Rectal smooth muscle tissue (tissue), 1 donor: Measurements from ENCODE around the gene CHST15.
A peak's percentile ranks its signal among the peaks of the same experiment; 100 is the strongest.

Source experiments
- H3K27ac ChIP-seq: one replicate; pipeline ENCODE4 v1.7.0; 2013; ENCODE audit warnings: low read depth, low read length, inconsistent platforms
- H3K27me3 ChIP-seq: one replicate; pipeline ENCODE4 v1.7.0; 2013; ENCODE audit warnings: low read length; ENCODE audit not compliant: control insufficient read depth, insufficient read depth
- H3K36me3 ChIP-seq: one replicate; pipeline ENCODE4 v1.7.0; 2013; ENCODE audit warnings: low read length; ENCODE audit not compliant: control insufficient read depth, insufficient read depth
- H3K4me1 ChIP-seq: one replicate; pipeline ENCODE4 v1.7.0; 2013; ENCODE audit warnings: low read length; ENCODE audit not compliant: control insufficient read depth, insufficient read depth
- H3K4me3 ChIP-seq: one replicate; pipeline ENCODE4 v1.7.0; 2013; ENCODE audit warnings: low read length
- H3K9ac ChIP-seq: one replicate; pipeline ENCODE4 v1.7.0; 2013; ENCODE audit warnings: low read length

The CHST15 gene

DNA sequence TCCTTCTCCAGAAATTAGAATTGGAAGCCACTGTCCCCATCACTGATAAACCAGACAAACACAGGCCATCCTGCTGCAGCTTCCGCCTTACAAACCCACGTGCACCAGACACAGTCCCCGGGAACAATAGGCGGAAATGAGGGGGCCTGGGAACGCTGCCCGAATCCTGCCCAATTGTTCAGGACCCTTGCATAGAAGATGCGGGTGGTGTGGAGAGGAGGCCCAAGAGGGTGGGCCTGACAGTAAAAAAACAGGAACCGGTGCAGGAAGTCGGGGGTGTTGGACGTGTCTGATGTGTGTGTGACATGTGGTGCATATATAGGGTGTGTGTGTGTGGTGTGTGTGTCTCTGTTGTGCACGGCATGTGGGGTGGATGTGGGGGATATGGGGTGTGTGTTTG is 26.5 kb upstream of the CHST15 start:
- no peak overlapping the region for H3K4me3 ChIP-seq
- H3K27me3 ChIP-seq = no peaks in the 10 kb centered on the region
- no peak overlapping the region for H3K27ac ChIP-seq
- no peaks in the 10 kb centered on the region for H3K36me3 ChIP-seq
- H3K9ac ChIP-seq = no peak overlapping the region
- H3K4me1 ChIP-seq = no peaks in the 10 kb centered on the region

- H3K27ac ChIP-seq = no peak overlapping the region
- no peaks in the 10 kb centered on the region for H3K36me3 ChIP-seq
- H3K9ac ChIP-seq = no peak overlapping the region
- no peak overlapping the region for H3K4me3 ChIP-seq
- H3K4me1 ChIP-seq = no peaks in the 10 kb centered on the region
- no peaks in the 10 kb centered on the region for H3K27me3 ChIP-seq
Measured at GRCh38 chr10:124119216-124119615, 25.8 kb upstream of the CHST15 start.

DNA sequence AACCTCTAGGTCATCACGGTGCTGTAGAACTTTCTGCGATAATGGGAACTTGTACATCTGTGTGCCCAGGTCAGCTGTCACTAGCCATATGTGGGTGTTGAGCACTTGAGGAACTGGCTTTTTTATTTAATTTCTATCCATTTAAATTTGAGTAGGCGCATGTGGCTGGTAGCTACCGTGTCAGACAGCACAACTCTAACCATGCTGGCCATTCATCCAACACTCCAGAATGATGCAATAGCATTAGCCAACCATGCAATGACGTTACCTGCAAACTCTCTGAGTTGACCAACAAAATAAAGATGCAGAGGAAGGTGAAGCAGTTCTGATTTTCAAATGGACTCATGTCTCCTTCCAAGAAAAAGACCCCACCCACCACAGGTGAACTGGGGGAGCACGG is 24.4 kb upstream of the CHST15 start:
- H3K27ac ChIP-seq = no peak overlapping the region
- no peak overlapping the region for H3K9ac ChIP-seq
- H3K36me3 ChIP-seq = no peaks in the 10 kb centered on the region
- H3K4me3 ChIP-seq = no peak overlapping the region
- no peaks in the 10 kb centered on the region for H3K27me3 ChIP-seq
- no peaks in the 10 kb centered on the region for H3K4me1 ChIP-seq

GRCh38 chr10:124117511-124117785 is 24.1 kb upstream of the CHST15 start:
- Histone ChIP-seq H3K36me3 (no peaks in the 10 kb centered on the region), H3K4me1 (no peaks in the 10 kb centered on the region), H3K9ac (no peak overlapping the region), H3K4me3 (no peak overlapping the region), H3K27ac (no peak overlapping the region), H3K27me3 (no peaks in the 10 kb centered on the region)

GRCh38 chr10:124116771-124117510 is 23.5 kb upstream of the CHST15 start:
- no peak overlapping the region for H3K27ac ChIP-seq
- no peaks in the 10 kb centered on the region for H3K4me1 ChIP-seq
- no peaks in the 10 kb centered on the region for H3K36me3 ChIP-seq
- H3K27me3 ChIP-seq = no peaks in the 10 kb centered on the region
- H3K4me3 ChIP-seq = no peak overlapping the region
- no peak overlapping the region for H3K9ac ChIP-seq

DNA sequence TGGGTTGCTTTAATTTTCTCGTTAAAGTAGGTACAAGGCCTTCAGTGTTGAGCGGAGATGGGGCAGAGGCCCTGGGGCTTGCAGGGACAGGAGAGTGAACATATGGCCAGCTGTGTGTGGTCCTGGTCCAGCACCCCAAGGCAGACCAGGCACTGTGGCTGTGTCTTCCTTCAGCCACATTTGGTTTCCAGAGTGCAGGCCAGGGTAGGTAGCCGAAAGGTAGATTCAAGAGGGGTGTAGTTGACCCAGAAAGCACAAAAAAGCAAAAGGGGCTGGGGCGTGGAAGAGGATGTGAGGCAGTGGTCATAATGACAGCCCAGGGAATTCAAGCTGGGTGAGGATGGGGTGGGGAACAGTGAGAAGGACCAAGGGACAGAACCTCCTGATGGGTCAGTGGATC is 21.3 kb upstream of the CHST15 start:
- H3K27me3 ChIP-seq = no peaks in the 10 kb centered on the region
- H3K4me3 ChIP-seq = no peak overlapping the region
- no peak overlapping the region for H3K27ac ChIP-seq
- no peak overlapping the region for H3K9ac ChIP-seq
- H3K4me1 ChIP-seq = no peaks in the 10 kb centered on the region
- no peaks in the 10 kb centered on the region for H3K36me3 ChIP-seq

GRCh38 chr10:124112891-124113580 is 19.6 kb upstream of the CHST15 start:
- Histone ChIP-seq H3K4me1 (no peaks in the 10 kb centered on the region), H3K27ac (no peak overlapping the region), H3K27me3 (no peaks in the 10 kb centered on the region), H3K4me3 (no peak overlapping the region), H3K36me3 (no peaks in the 10 kb centered on the region), H3K9ac (no peak overlapping the region)

DNA sequence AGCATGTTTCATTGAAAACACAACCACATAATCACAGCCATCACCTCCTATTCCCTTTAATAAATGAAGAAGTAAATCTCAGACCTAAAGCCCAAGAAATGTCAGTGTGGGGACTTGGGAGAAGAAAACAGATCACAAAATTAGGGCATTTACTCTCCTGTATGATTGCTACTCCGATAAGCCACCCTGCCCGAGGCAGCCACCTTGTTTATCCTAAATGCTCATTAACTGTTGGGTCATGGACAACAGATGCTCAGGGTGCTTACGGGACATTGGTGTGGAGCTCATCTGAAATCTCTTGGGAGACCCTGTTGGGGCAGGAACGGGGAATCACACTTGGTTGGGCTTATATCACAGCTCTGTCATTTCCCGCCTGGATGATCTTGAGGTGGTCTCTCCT is 17.5 kb upstream of the CHST15 start:
- Histone ChIP-seq H3K4me3 (no peak overlapping the region), H3K4me1 (peaks cover 13% of the 10 kb centered on the region), H3K27me3 (no peaks in the 10 kb centered on the region), H3K9ac (no peak overlapping the region), H3K27ac (no peak overlapping the region), H3K36me3 (no peaks in the 10 kb centered on the region)

DNA sequence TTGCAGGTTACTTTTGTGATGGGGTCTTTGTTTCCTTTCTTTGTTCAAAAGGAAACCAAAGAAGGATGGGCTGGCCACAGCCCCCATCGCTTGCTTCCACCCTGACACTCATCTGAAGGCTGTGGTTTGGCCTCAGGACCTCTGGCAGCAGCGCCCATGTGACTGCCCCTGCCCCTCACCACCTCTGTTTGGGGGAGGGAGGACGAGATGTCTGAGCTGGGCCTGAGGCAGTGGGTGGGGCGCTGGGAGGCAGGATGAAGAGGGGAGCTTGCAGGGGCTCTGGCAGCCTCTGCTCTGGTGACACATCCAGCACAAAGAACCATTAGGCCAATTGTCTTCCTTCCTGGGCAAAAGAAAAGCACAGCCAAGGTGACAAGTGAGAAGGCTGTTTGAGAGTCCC is 15.9 kb upstream of the CHST15 start:
- H3K4me3 ChIP-seq = no peak overlapping the region
- no peaks in the 10 kb centered on the region for H3K27me3 ChIP-seq
- H3K27ac ChIP-seq = no peak overlapping the region
- no peaks in the 10 kb centered on the region for H3K36me3 ChIP-seq
- peaks cover 19% of the 10 kb centered on the region for H3K4me1 ChIP-seq
- H3K9ac ChIP-seq = no peak overlapping the region

GRCh38 chr10:124107072-124107471 is 13.7 kb upstream of the CHST15 start:
- Histone ChIP-seq H3K9ac (no peak overlapping the region), H3K4me1 (peaks cover 19% of the 10 kb centered on the region), H3K36me3 (no peaks in the 10 kb centered on the region), H3K27me3 (no peaks in the 10 kb centered on the region), H3K27ac (peak overlapping the region; percentile 81), H3K4me3 (no peak overlapping the region)

DNA sequence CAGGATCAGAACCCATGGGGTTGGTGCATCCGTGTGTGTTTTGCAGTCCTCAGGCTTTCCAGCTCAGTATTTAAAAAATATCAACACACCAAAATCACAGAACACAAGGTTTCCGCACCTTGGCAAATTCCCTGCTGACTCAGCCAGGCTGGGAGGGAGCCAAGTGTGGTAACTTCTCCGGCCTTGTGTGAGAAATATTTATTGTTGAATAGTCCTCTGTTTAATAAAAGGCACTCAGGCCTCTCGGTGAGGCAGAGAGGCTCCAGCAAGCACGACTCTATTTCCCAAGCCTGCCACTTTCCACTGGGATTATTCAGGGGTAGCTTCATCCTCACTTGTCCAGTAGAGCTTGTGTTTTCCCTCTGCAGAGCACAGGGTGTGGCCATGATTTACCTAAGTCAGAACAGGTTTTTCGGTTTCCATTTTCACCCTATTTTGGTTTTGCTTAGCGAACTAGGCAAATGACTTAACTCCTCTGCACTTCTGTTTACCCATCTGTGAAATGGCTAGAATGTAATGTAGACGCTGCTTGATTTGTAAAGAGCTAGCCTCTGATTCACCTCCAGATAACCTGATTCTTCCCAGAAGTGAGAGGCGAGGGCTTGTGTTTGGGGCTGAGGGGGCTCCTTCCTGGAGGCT is 13.0 kb upstream of the CHST15 start:
- Histone ChIP-seq H3K9ac (no peak overlapping the region), H3K27me3 (no peaks in the 10 kb centered on the region), H3K27ac (peak overlapping the region; percentile 81), H3K36me3 (no peaks in the 10 kb centered on the region), H3K4me1 (peaks cover 19% of the 10 kb centered on the region), H3K4me3 (peak overlapping the region; percentile 28)

- Histone ChIP-seq H3K27ac (peak overlapping the region; percentile 81), H3K4me1 (peaks cover 19% of the 10 kb centered on the region), H3K36me3 (no peaks in the 10 kb centered on the region), H3K27me3 (no peaks in the 10 kb centered on the region), H3K9ac (no peak overlapping the region), H3K4me3 (no peak overlapping the region)
Measured at GRCh38 chr10:124105594-124105993, 12.2 kb upstream of the CHST15 start.

- no peaks in the 10 kb centered on the region for H3K27me3 ChIP-seq
- peaks cover 19% of the 10 kb centered on the region for H3K4me1 ChIP-seq
- H3K27ac ChIP-seq = peak overlapping the region; percentile 81
- H3K9ac ChIP-seq = no peak overlapping the region
- no peaks in the 10 kb centered on the region for H3K36me3 ChIP-seq
- no peak overlapping the region for H3K4me3 ChIP-seq
Measured at GRCh38 chr10:124105045-124105444, 11.6 kb upstream of the CHST15 start.
